HEK293 (cell line): Measurements from ENCODE around the gene SLC22A3.
"Not testable (repeated sequence)": the region's sequence is repeated elsewhere in the genome, so short reads cannot be mapped to it uniquely, and the experiment has no call there.

Source experiments
- CTCF ChIA-PET: fragments of 350-600 bp; formaldehyde crosslinking; extraction: SDS; loops from one replicate; lab custom pipeline; 2021; ENCODE audit warnings: antibody characterized with exemption; lab: Yijun Ruan, JAX
- POLR2A ChIA-PET: fragments of 300-600 bp; formaldehyde crosslinking; extraction: SDS; loops from one replicate; lab custom pipeline; 2020; ENCODE audit warnings: antibody characterized with exemption, inconsistent platforms; lab: Yijun Ruan, JAX
- H3K27ac ChIP-seq: fragments of 200-500 bp; sonication (Bioruptor generic); 2 replicates; pipeline ENCODE4 v1.5.1; 2014; ENCODE audit warnings: low read depth, low read length, control low read depth, inconsistent platforms; ENCODE audit errors: extremely low read depth
- H3K36me3 ChIP-seq, 2 experiments: fragments of 200-500 bp in 1 of 2; sonication (Bioruptor generic) in 1 of 2; 1 replicate in 1 of 2; 2 replicates in 1 of 2; pipeline ENCODE4 v1.5.1; 2014 to 2017; ENCODE audit warnings: inconsistent platforms in 2 of 2, low read length in 2 of 2; ENCODE audit not compliant: control insufficient read depth in 2 of 2, insufficient read depth in 1 of 2
- H3K4me1 ChIP-seq: fragments of 200-500 bp; sonication (Bioruptor generic); 2 replicates; pipeline ENCODE4 v1.5.1; 2014; ENCODE audit warnings: mild to moderate bottlenecking, low read length, inconsistent platforms; ENCODE audit not compliant: control insufficient read depth, insufficient read depth
- H3K4me3 ChIP-seq: 2 replicates; pipeline ENCODE4 v1.5.1; 2011; ENCODE audit warnings: low read depth, mild to moderate bottlenecking, control low read depth, low read length, moderate library complexity
- H3K9me3 ChIP-seq: fragments of 200-500 bp; sonication (Bioruptor generic); 2 replicates; pipeline ENCODE4 v1.5.1; 2014; ENCODE audit warnings: low read depth, low read length, inconsistent platforms; ENCODE audit not compliant: control insufficient read depth, insufficient read depth
- HOXD13 ChIP-seq: sonication (generic); formaldehyde crosslinking; IDR thresholded peaks from 2 replicates; pipeline ENCODE4 v1.8.0; 2022; ENCODE audit warnings: missing genetic modification reagents, borderline replicate concordance
- REST ChIP-seq: fragments of 450-650 bp; formaldehyde crosslinking; IDR thresholded peaks from 2 replicates; pipeline ENCODE4 v1.5.1; 2016; ENCODE audit warnings: missing biosample characterization, missing genetic modification characterization
- SETDB1 ChIP-seq: IDR thresholded peaks from one replicate; pipeline ENCODE4 v1.6.1; 2017; ENCODE audit warnings: mild to moderate bottlenecking, low read length, moderate library complexity, mixed read lengths; ENCODE audit not compliant: insufficient read length
- ZBTB1 ChIP-seq: fragments of 450-650 bp; formaldehyde crosslinking; IDR thresholded peaks from 2 replicates; pipeline ENCODE4 v1.5.1; 2016; ENCODE audit warnings: missing biosample characterization, missing genetic modification characterization
- ZBTB21 ChIP-seq: fragments of 450-650 bp; formaldehyde crosslinking; IDR thresholded peaks from 2 replicates; pipeline ENCODE4 v1.5.1; 2017; ENCODE audit warnings: missing biosample characterization, missing genetic modification characterization
- ZBTB48 ChIP-seq: fragments of 450-650 bp; formaldehyde crosslinking; IDR thresholded peaks from 2 replicates; pipeline ENCODE4 v1.5.1; 2016; ENCODE audit warnings: missing biosample characterization, missing genetic modification characterization
- ZNF174 ChIP-seq: fragments of 450-650 bp; formaldehyde crosslinking; IDR thresholded peaks from 2 replicates; pipeline ENCODE4 v1.5.0; 2017; ENCODE audit warnings: missing biosample characterization, mild to moderate bottlenecking, missing genetic modification characterization
- ZNF248 ChIP-seq: fragments of 450-650 bp; formaldehyde crosslinking; IDR thresholded peaks from 2 replicates; pipeline ENCODE4 v1.5.1; 2017; ENCODE audit warnings: missing biosample characterization, missing genetic modification characterization
- ZNF324 ChIP-seq: fragments of 450-650 bp; formaldehyde crosslinking; IDR thresholded peaks from 2 replicates; pipeline ENCODE4 v1.5.1; 2016; ENCODE audit warnings: missing biosample characterization, missing genetic modification characterization
- ZNF341 ChIP-seq: fragments of 450-650 bp; formaldehyde crosslinking; IDR thresholded peaks from 2 replicates; pipeline ENCODE4; 2016; ENCODE audit warnings: low read depth, missing biosample characterization, missing genetic modification characterization
- ZNF354C ChIP-seq: fragments of 450-650 bp; formaldehyde crosslinking; IDR thresholded peaks from 2 replicates; pipeline ENCODE4 v1.5.1; 2016; ENCODE audit warnings: missing biosample characterization, missing genetic modification characterization, low read depth, borderline replicate concordance
- ZNF394 ChIP-seq: fragments of 450-650 bp; formaldehyde crosslinking; IDR thresholded peaks from 2 replicates; pipeline ENCODE4 v1.5.1; 2016; ENCODE audit warnings: missing biosample characterization, missing genetic modification characterization, mild to moderate bottlenecking, moderate library complexity, borderline replicate concordance
- ZNF398 ChIP-seq: fragments of 450-650 bp; formaldehyde crosslinking; IDR thresholded peaks from 2 replicates; pipeline ENCODE4 v1.5.1; 2017; ENCODE audit warnings: missing biosample characterization, missing genetic modification characterization
- ZNF433 ChIP-seq: fragments of 450-650 bp; formaldehyde crosslinking; IDR thresholded peaks from 2 replicates; pipeline ENCODE4 v1.5.1; 2016; ENCODE audit warnings: missing biosample characterization, missing genetic modification characterization, low read depth
- ZNF654 ChIP-seq: fragments of 450-650 bp; formaldehyde crosslinking; IDR thresholded peaks from 2 replicates; pipeline ENCODE4 v1.5.1; 2016; ENCODE audit warnings: low read depth, missing biosample characterization, missing genetic modification characterization

SLC22A3 gene

GRCh38 chr6:160477072-160477471, 128.9 kb downstream of the SLC22A3 start:
- H3K4me3 ChIP-seq, H3K4me1 ChIP-seq, POLR2A ChIA-PET, H3K9me3 ChIP-seq, H3K27ac ChIP-seq, H3K36me3 ChIP-seq: not testable (repeated sequence)
- CTCF ChIA-PET = interaction anchor here (0.8 kb wide), 1 partner anchor 43 kb away, joined by 3 read pairs; no protein-coding TSS in a partner anchor

- Histone ChIP-seq H3K4me3 (no peak overlapping the region), H3K9me3 (no peaks in the 10 kb centered on the region), H3K27ac (no peak overlapping the region), H3K36me3 (no peaks in the 10 kb centered on the region), H3K4me1 (no peaks in the 10 kb centered on the region)
- no peak for TF ChIP-seq ZNF394 (tag by site-specific recombination)
- CTCF ChIA-PET = no interaction called here
- POLR2A ChIA-PET = no interaction called here
Measured at GRCh38 chr6:160477901-160478300, 129.7 kb downstream of the SLC22A3 start.

- Histone ChIP-seq H3K4me3 (no peak overlapping the region), H3K9me3 (no peaks in the 10 kb centered on the region), H3K27ac (no peak overlapping the region), H3K4me1 (no peaks in the 10 kb centered on the region)
- POLR2A ChIA-PET = no interaction called here
- no peak for TF ChIP-seq ZNF324 (tag by site-specific recombination)
- no peak for TF ChIP-seq ZNF174 (tag by site-specific recombination)
- no peak for TF ChIP-seq ZNF341 (tag by site-specific recombination)
- no peak for TF ChIP-seq ZBTB48 (tag by site-specific recombination)
- no peak for TF ChIP-seq HOXD13 (CRISPR knock-in tag)
- TF ChIP-seq ZNF248 (tag by site-specific recombination) = no peak
- no peak for TF ChIP-seq ZNF398 (tag by site-specific recombination)
- TF ChIP-seq REST = no peak
- no peak for TF ChIP-seq ZBTB1 (tag by site-specific recombination)
- no peak for TF ChIP-seq ZBTB21
- no peak for TF ChIP-seq ZNF654 (tag by site-specific recombination)
- no peak for TF ChIP-seq ZNF354C (tag by site-specific recombination)
- TF ChIP-seq, all 188 proteins: peak for 0
- no peaks in the 10 kb centered on the region for H3K36me3 ChIP-seq
- CTCF ChIA-PET = interaction anchor here (0.9 kb wide), 1 partner anchor 32 kb away, joined by 3 read pairs; no protein-coding TSS in a partner anchor
Measured at GRCh38 chr6:160487116-160487515, 138.9 kb downstream of the SLC22A3 start.

- ChIA-PET CTCF (no interaction called here), POLR2A (no interaction called here)
- Histone ChIP-seq H3K27ac (no peak overlapping the region), H3K4me3 (no peak overlapping the region), H3K9me3 (no peaks in the 10 kb centered on the region), H3K4me1 (no peaks in the 10 kb centered on the region), H3K36me3 (no peaks in the 10 kb centered on the region)
- TF ChIP-seq SETDB1 = no peak
- no peak for TF ChIP-seq ZNF433 (tag by site-specific recombination)
- TF ChIP-seq ZNF341 (tag by site-specific recombination) = no peak
Measured at GRCh38 chr6:160489091-160489490, 140.9 kb downstream of the SLC22A3 start.
